Measurements from ENCODE around the gene TRAF3. TPM values are rescaled to one million over a fixed set of nuclear protein-coding genes. Genes with fewer than 3 reads are reported as not detected.

Gene TRAF3
- total RNA-seq, 1 donor from 2014 or later = 25.8 TPM

GRCh38 chr14:102826161-102826560, 48.9 kb downstream of the TRAF3 start:
- H3K4me3 Mint-ChIP-seq = no peak overlapping the region
- peak overlapping the region; percentile 13 for H3K27ac Mint-ChIP-seq (ENCODE audit: unreplicated experiment)
- H3K27me3 Mint-ChIP-seq (ENCODE audit: low read depth) = no peaks in the 10 kb centered on the region
- H3K36me3 Mint-ChIP-seq (ENCODE audit: low read depth) = no peaks in the 10 kb centered on the region
- no peak for TF ChIP-seq CTCF (conservative IDR thresholded peaks at IDR 0.05)
- DNase-seq (ENCODE audit: low read depth, low spot score) = no peak
- H3K4me1 Mint-ChIP-seq = peaks cover 52% of the 10 kb centered on the region
- no peaks in the 10 kb centered on the region for H3K9me3 Mint-ChIP-seq

GRCh38 chr14:102826751-102827675, 49.8 kb downstream of the TRAF3 start:
- no peak for DNase-seq (ENCODE audit: low read depth, low spot score)
- no peaks in the 10 kb centered on the region for H3K27me3 Mint-ChIP-seq (ENCODE audit: low read depth)
- H3K9me3 Mint-ChIP-seq = no peaks in the 10 kb centered on the region
- H3K27ac Mint-ChIP-seq (ENCODE audit: unreplicated experiment) = no peak overlapping the region
- H3K4me1 Mint-ChIP-seq = peaks cover 56% of the 10 kb centered on the region
- H3K36me3 Mint-ChIP-seq (ENCODE audit: low read depth) = no peaks in the 10 kb centered on the region
- TF ChIP-seq CTCF (conservative IDR thresholded peaks at IDR 0.05) = no peak
- H3K4me3 Mint-ChIP-seq = no peak overlapping the region

GRCh38 chr14:102827716-102828115, 50.5 kb downstream of the TRAF3 start:
- no peak for DNase-seq (ENCODE audit: low read depth, low spot score)
- Mint-ChIP-seq H3K27ac (ENCODE audit: unreplicated experiment) (no peak overlapping the region), H3K9me3 (no peaks in the 10 kb centered on the region), H3K4me3 (no peak overlapping the region), H3K36me3 (ENCODE audit: low read depth) (no peaks in the 10 kb centered on the region), H3K27me3 (ENCODE audit: low read depth) (no peaks in the 10 kb centered on the region), H3K4me1 (peaks cover 55% of the 10 kb centered on the region)
- no peak for TF ChIP-seq CTCF (conservative IDR thresholded peaks at IDR 0.05)

- TF ChIP-seq CTCF (conservative IDR thresholded peaks at IDR 0.05) = no peak
- no peaks in the 10 kb centered on the region for H3K9me3 Mint-ChIP-seq
- H3K4me3 Mint-ChIP-seq = no peak overlapping the region
- no peak overlapping the region for H3K27ac Mint-ChIP-seq (ENCODE audit: unreplicated experiment)
- peaks cover 51% of the 10 kb centered on the region for H3K4me1 Mint-ChIP-seq
- no peak for DNase-seq (ENCODE audit: low read depth, low spot score)
- H3K36me3 Mint-ChIP-seq (ENCODE audit: low read depth) = no peaks in the 10 kb centered on the region
- no peaks in the 10 kb centered on the region for H3K27me3 Mint-ChIP-seq (ENCODE audit: low read depth)
Measured at GRCh38 chr14:102828151-102828550, 50.9 kb downstream of the TRAF3 start.

- no peaks in the 10 kb centered on the region for H3K9me3 Mint-ChIP-seq
- peak overlapping the region; percentile 23 for H3K27ac Mint-ChIP-seq (ENCODE audit: unreplicated experiment)
- no peak overlapping the region for H3K4me3 Mint-ChIP-seq
- no peaks in the 10 kb centered on the region for H3K27me3 Mint-ChIP-seq (ENCODE audit: low read depth)
- no peak for DNase-seq (ENCODE audit: low read depth, low spot score)
- TF ChIP-seq CTCF (conservative IDR thresholded peaks at IDR 0.05) = no peak
- H3K36me3 Mint-ChIP-seq (ENCODE audit: low read depth) = peaks cover 2% of the 10 kb centered on the region
- peaks cover 44% of the 10 kb centered on the region for H3K4me1 Mint-ChIP-seq
Measured at GRCh38 chr14:102829016-102829548, 51.8 kb downstream of the TRAF3 start.
